HFFc6 (cell line): ENCODE data around the gene FIBP. TPM values are rescaled to one million over a fixed set of nuclear protein-coding genes. Genes with fewer than 3 reads are reported as not detected.

Experiments
- DNase-seq: peaks from one replicate; pipeline ENCODE4 v3.0.0-alpha.2; 2018
- H3K27ac Mint-ChIP-seq: 2 replicates; pipeline ENCODE4 v1.8.0; 2020; ENCODE audit warnings: mild to moderate bottlenecking, mixed read lengths
- H3K27me3 Mint-ChIP-seq: 2 replicates; pipeline ENCODE4 v1.8.0; 2021; ENCODE audit warnings: mild to moderate bottlenecking, moderate library complexity, mixed read lengths; ENCODE audit not compliant: insufficient read depth
- H3K36me3 Mint-ChIP-seq: 2 replicates; pipeline ENCODE4 v1.8.0; 2021; ENCODE audit warnings: low read depth, mixed read lengths
- H3K4me1 Mint-ChIP-seq: 2 replicates; pipeline ENCODE4 v1.8.0; 2020; ENCODE audit warnings: low read depth, mixed read lengths
- H3K4me3 Mint-ChIP-seq: 2 replicates; pipeline ENCODE4 v1.8.0; 2020; ENCODE audit warnings: mild to moderate bottlenecking, moderate library complexity, mixed read lengths
- H3K9me3 Mint-ChIP-seq: 2 replicates; pipeline ENCODE4 v1.8.0; 2020; ENCODE audit warnings: mild to moderate bottlenecking, mixed read lengths
- total RNA-seq, 6 experiments: library from RNA; stranded (reverse); fragmentation: NEBNext Ultra II Directional; extraction: Animal tissue kit (Norgen Biotek cat#: 25700); gene quantifications; 2 replicates in 1 of 6; 3 replicates in 5 of 6; pipeline ENCODE4 v1.2.3, GENCODE V29; 2021
- TF ChIP-seq, protein P1 (sequence below): fragments of 200-600 bp; sonication (generic); IDR thresholded peaks from 2 replicates; pipeline ENCODE4 v1.5.0; 2021; ENCODE audit warnings: antibody characterized with exemption, mild to moderate bottlenecking

Gene FIBP
- total RNA-seq, 6 experiments from 2014 or later, result 117 to 145 (median 135) TPM

DNA sequence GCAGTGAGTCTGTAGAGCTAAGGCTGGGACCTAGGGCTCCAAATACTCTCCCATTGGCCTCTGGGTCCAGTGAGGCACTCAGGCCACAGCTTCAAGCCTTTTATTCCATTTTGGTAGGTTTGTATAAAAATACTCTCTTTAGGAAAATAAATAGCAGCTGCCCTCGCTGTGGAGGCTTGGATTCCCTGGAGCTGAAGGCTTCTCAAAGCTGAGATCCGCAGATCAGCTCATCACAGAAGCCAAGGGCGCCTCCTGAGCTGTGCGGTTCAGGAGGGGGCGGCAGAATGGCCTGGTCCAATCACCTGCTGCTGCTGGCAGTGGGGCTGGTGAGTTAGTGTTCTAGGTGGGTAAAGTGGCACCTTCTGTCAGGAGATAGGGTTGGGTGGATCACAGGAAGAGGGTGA lies 3.9 kb upstream of the FIBP start:
- DNase-seq, result peak; percentile 35
- TF ChIP-seq, protein P1, sequence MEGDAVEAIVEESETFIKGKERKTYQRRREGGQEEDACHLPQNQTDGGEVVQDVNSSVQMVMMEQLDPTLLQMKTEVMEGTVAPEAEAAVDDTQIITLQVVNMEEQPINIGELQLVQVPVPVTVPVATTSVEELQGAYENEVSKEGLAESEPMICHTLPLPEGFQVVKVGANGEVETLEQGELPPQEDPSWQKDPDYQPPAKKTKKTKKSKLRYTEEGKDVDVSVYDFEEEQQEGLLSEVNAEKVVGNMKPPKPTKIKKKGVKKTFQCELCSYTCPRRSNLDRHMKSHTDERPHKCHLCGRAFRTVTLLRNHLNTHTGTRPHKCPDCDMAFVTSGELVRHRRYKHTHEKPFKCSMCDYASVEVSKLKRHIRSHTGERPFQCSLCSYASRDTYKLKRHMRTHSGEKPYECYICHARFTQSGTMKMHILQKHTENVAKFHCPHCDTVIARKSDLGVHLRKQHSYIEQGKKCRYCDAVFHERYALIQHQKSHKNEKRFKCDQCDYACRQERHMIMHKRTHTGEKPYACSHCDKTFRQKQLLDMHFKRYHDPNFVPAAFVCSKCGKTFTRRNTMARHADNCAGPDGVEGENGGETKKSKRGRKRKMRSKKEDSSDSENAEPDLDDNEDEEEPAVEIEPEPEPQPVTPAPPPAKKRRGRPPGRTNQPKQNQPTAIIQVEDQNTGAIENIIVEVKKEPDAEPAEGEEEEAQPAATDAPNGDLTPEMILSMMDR, result 0 out of 2 replicates have a peak, but pooled peaks have one; percentile 11
- Mint-ChIP-seq H3K36me3 (peaks cover 48% of the 10 kb centered on the region), H3K9me3 (peaks cover 25% of the 10 kb centered on the region), H3K4me1 (peaks cover 76% of the 10 kb centered on the region), H3K27me3 (peaks cover 95% of the 10 kb centered on the region), H3K4me3 (peak overlapping the region; percentile 97), H3K27ac (peak overlapping the region; percentile 99)

DNA sequence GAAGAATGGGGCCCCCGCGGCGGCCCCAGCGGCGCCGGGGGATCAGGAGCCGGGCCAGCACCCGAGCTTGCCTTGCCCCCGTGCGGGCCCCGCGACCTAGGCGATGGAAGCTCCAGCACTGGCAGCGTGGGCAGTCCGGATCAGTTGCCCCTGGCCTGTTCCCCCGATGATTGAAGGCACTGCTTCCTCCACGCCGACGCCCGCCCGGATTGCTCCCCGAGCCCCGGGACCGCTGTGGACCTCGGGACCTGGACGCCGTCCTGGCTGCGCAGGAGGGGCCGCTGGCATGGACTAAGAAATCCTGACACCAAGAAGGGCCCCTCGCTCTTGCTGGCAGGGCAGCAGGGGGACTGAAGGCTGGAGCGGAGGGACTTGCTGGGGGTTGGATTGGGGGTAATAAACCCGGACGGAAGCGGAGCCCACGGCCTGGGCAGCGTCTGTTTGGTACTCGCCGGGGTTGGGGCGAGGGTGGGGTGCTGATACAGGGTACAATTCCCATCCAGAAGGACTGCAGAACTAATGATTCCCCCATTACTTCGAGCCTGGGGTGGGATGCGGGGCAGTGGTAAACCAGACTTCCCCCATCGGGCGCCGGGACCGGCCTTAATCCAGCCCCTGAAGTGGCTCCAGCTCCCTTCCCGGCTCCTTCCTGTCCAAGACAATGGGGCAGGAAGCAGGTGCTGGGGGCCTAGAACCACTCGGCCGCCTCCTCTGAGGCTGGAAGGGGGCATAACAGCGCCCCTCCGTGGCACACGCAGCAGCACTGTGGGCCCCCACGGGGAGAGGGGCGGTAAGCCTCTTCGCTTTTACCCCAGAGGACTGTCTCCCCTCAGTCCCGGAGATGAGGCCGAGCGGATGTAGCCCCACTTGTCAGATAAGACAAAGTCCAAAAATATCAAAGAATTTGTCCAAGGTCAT lies 3.2 kb upstream of the FIBP start:
- Mint-ChIP-seq H3K4me3 (peak overlapping the region; percentile 97), H3K9me3 (peaks cover 23% of the 10 kb centered on the region), H3K27me3 (peaks cover 94% of the 10 kb centered on the region), H3K27ac (peak overlapping the region; percentile 99), H3K4me1 (peaks cover 76% of the 10 kb centered on the region), H3K36me3 (peaks cover 47% of the 10 kb centered on the region)
- TF ChIP-seq, protein P1, result peak; percentile 67
- DNase-seq, result peak; percentile 42

DNA sequence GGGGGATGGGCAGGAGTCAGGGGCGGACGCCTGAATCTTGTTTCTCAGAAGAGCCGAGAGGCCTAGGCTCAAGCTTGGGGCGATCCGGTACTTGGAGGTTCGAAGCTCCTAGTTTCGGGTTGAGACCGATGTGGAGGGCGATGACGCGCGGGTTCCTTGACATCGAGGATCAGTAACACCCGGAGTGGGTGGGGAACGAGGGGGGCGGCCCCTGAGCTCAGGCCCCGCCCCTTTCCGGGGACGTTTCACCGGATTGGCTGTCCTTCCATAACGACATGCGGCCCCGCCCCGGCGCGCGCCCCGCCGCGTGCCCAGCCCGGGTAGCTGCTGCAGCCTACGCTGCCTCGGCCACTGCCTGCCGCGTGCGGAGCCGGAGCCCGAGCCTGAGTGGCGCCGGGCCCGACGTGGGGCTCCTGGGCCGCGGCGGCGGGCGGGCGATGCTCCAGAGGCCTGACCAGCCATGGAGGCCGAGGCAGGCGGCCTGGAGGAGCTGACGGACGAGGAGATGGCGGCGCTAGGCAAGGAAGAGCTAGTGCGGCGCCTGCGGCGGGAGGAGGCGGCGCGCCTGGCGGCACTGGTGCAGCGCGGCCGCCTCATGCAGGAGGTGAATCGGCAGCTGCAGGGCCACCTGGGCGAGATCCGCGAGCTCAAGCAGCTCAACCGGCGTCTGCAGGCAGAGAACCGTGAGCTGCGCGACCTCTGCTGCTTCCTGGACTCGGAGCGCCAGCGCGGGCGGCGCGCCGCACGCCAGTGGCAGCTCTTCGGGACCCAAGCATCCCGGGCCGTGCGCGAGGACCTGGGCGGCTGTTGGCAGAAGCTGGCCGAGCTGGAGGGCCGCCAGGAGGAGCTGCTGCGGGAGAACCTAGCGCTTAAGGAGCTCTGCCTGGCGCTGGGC lies 2.3 kb upstream of the FIBP start, which contains the start of gene CCDC85B:
CCDC85B (plus strand) TSS at position 350 of the 895 bp plus-strand sequence; CDS start at position 461, 111 bp downstream.
- Mint-ChIP-seq H3K4me1 (peaks cover 70% of the 10 kb centered on the region), H3K4me3 (peak within 1 kb of the TSS; percentile 97), H3K27ac (peak within 1 kb of the TSS; percentile 99)

DNA sequence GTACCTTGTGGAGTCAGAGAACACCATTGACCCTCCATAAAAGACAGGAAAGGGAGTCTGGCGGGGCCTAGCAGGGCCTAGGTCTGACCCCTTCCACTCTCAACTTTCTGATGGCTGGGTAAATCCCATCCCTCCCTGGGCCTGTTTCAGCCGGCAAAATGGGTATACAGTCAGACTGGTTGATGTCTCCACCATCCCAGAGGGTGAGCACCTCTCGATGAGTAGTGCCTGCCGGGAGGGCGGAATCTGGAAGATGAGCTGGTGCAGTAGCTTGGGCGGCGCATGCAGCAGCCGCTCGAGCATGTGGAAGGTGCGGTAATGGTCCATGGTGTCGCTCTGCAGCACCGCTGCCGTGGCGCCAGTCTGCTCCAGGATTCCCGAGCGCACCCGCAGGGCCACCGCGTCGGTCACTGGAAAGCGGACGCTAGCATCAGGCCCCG lies 528 bp downstream of the FIBP start:
- Mint-ChIP-seq H3K27me3 (peaks cover 60% of the 10 kb centered on the region), H3K4me3 (peak overlapping the region; percentile 97), H3K27ac (peak overlapping the region; percentile 95), H3K4me1 (peaks cover 55% of the 10 kb centered on the region), H3K9me3 (peaks cover 17% of the 10 kb centered on the region), H3K36me3 (peaks cover 29% of the 10 kb centered on the region)
- TF ChIP-seq, protein P1, result no peak
- peak; percentile 74 for DNase-seq

More for the DNA sequence above, 2.3 kb upstream of the FIBP start, which contains the start of gene CCDC85B:
- TF ChIP-seq, protein P1, result no peak; the same call in 1 of the 2 replicates
- H3K27me3 Mint-ChIP-seq, result peaks cover 85% of the 10 kb centered on the region
- H3K9me3 Mint-ChIP-seq, result peaks cover 23% of the 10 kb centered on the region
- DNase-seq, result peak; percentile 95
- H3K36me3 Mint-ChIP-seq, result peaks cover 41% of the 10 kb centered on the region
